Measurements from ENCODE around the gene MC4R.

DNA sequence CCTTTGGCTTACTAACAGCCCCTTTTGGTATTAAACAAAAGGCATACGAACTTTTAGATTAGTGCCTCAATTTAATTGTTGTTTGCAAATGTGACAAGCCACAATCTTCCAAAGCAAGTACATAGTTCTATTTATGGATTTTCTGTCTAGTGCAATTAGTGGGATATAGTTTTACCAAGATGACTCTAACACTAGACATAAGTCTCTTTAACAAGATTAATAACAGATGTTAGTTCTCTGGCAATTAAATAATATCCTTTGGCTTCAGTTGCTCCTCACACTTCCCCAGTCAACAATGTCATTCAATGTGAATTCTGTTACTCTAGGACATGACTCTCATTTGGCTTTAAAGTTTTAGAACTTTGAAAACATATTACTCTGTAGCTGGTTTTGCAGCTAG is 16.7 kb upstream of the MC4R start:
- TF ChIP-seq, protein P1, sequence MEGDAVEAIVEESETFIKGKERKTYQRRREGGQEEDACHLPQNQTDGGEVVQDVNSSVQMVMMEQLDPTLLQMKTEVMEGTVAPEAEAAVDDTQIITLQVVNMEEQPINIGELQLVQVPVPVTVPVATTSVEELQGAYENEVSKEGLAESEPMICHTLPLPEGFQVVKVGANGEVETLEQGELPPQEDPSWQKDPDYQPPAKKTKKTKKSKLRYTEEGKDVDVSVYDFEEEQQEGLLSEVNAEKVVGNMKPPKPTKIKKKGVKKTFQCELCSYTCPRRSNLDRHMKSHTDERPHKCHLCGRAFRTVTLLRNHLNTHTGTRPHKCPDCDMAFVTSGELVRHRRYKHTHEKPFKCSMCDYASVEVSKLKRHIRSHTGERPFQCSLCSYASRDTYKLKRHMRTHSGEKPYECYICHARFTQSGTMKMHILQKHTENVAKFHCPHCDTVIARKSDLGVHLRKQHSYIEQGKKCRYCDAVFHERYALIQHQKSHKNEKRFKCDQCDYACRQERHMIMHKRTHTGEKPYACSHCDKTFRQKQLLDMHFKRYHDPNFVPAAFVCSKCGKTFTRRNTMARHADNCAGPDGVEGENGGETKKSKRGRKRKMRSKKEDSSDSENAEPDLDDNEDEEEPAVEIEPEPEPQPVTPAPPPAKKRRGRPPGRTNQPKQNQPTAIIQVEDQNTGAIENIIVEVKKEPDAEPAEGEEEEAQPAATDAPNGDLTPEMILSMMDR (IDR thresholded peaks at IDR 0.05): no peak
- TF ChIP-seq POLR2A (IDR thresholded peaks at IDR 0.05; ENCODE audit: low read depth) (no peak), POLR2AphosphoS5 (IDR thresholded peaks at IDR 0.05) (no peak)

Measured in esophagus muscularis mucosa (tissue), 3 donors.